NCI-H2107 treated with DMSO at 0.1 percent for 48 hours (cell line): ENCODE data around the gene OR14A16.

ENCODE experiments used
- DNase-seq: peaks from one replicate; lab custom pipeline; 2025; ENCODE audit not compliant: unreplicated experiment; lab: John Stamatoyannopoulos, UW

OR14A16 gene

GRCh38 chr1:247769603-247770002, 54.3 kb downstream of the OR14A16 start:
- DNase-seq: no peak
